Measurements from ENCODE around the gene HAGHL.

- TF ChIP-seq, protein P1, sequence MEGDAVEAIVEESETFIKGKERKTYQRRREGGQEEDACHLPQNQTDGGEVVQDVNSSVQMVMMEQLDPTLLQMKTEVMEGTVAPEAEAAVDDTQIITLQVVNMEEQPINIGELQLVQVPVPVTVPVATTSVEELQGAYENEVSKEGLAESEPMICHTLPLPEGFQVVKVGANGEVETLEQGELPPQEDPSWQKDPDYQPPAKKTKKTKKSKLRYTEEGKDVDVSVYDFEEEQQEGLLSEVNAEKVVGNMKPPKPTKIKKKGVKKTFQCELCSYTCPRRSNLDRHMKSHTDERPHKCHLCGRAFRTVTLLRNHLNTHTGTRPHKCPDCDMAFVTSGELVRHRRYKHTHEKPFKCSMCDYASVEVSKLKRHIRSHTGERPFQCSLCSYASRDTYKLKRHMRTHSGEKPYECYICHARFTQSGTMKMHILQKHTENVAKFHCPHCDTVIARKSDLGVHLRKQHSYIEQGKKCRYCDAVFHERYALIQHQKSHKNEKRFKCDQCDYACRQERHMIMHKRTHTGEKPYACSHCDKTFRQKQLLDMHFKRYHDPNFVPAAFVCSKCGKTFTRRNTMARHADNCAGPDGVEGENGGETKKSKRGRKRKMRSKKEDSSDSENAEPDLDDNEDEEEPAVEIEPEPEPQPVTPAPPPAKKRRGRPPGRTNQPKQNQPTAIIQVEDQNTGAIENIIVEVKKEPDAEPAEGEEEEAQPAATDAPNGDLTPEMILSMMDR (conservative IDR thresholded peaks at IDR 0.05; ENCODE audit: low read length), result peak; percentile 50
- TF ChIP-seq EZH2phosphoT487 (IDR thresholded peaks at IDR 0.05; ENCODE audit: borderline replicate concordance), result no peak
Observed at GRCh38 chr16:740764-741505, 14.0 kb downstream of the HAGHL start, which contains the start of gene CIAO3.

Measured in Loucy (cell line).